Activated CD4-positive, alpha-beta T cell treated with anti-CD3 and anti-CD28 coated beads for 48 hours (primary cell): ENCODE results near the gene CDC25B.

Experiments used
- DNase-seq: peaks from one replicate; pipeline ENCODE4 v3.0.0-alpha.2; 2020

The CDC25B gene

DNA sequence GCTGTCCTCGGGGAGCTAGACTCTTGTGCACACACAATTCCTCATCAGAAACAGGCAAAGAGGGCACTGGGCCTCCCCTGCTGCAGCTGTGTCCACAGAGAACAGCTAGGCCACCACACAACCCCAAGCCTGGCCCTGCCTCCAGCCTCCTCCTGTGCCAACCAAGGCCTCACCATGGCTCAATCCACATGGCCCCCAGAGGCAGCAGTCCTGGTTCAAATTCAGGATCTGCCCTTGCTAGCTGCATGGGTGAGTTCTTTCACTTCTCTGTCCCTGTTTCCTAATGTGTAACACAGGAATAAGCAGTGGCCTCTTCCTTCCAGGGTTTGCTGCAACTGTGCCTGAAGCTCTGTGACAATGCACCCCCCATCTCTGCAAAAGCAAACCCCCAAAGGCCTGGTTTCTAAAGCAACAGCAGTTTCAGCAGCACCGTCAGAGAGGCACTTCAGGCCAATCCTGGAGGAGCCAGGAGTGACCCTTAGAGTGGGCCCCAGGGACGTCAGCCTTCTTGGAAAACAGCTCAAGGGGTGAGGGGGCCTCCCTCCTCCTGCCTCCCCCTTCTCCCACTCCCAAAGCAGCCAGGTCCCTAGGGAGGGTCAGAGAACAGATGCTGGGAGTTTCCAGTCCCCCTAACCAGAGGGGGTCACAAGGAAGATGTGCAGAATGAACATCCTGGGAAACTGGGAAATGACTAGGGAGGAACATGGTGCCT is 30.8 kb upstream of the CDC25B start:
- DNase-seq: no peak

GRCh38 chr20:3766422-3767109 is 29.5 kb upstream of the CDC25B start:
- no peak for DNase-seq

GRCh38 chr20:3767110-3767426 is 29.0 kb upstream of the CDC25B start:
- DNase-seq: no peak

DNA sequence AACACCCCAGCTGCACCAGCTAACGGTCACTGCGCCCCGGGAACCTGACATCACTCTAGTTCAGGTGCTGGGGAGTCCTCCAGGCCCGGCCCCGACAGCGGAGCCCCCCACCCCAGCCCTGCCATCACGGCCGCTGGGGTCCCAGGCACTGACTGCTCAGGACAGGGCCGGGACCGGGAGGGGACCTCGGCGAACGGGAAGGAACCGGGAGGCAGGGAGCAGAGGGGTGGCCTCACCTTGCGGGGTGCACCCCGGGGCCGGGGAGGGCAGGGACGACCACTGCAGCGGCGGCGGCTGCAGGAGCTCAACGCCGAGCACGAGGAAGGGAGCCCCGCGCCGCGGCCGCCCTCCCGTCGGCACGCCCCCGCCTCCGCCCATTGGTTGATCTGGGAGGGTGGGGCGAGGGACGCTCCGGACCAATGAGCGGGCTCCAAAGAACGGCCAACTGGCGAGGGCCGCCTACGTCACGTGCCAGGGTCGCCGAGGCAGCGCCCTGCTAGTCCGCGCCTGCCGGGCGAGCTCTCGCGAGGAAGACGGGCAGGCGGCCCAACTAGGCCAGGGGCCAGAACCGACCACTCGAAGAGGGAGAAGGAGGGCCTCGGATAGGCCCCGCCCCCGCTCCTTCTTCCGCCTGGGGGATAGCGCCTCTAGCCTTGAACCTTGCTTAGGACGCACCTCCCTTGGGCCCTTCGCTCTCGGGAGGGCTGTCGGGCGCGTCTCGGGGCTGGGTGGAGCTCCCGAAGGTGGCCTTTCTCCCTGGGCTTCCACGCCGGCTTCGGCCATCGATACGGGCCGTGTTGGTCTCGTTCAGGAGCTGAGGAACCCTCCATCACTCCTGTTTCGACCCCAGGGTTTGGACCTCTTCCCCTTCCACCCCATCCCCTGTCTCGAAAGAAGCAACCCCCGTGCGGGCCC is 28.4 kb upstream of the CDC25B start, which contains the start of gene ADISSP:
ADISSP (minus strand) TSS at position 327 of the 915 bp plus-strand sequence. CDS start 7,653 bp downstream, outside the sequence.
- peak; percentile 99 for DNase-seq

GRCh38 chr20:3768342-3769130 is 27.6 kb upstream of the CDC25B start:
- DNase-seq: peak; percentile 86

- DNase-seq: no peak
Measured at GRCh38 chr20:3771552-3772058, 24.5 kb upstream of the CDC25B start.

- no peak for DNase-seq
Measured at GRCh38 chr20:3775457-3776108, 20.5 kb upstream of the CDC25B start.

DNA sequence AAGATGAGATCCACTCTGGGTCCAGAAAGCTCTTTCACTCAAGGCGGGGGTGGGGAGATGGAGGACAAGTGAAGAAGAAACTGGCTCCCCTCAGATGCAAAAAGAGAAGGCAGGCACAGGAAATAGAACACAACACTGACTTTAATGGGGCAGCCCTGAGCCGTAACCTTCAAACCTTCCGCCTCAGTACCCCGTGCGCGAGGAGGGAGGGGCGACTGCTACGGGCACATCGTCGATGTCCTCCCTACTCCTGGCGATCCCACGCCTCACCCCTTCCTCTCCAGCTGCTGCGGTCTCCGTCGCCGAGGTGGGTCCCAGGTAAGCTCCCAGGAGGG is 18.8 kb upstream of the CDC25B start:
- no peak for DNase-seq

GRCh38 chr20:3777716-3778629 is 18.1 kb upstream of the CDC25B start:
- DNase-seq: peak; percentile 66

- no peak for DNase-seq
Measured at GRCh38 chr20:3778976-3779375, 17.1 kb upstream of the CDC25B start.

GRCh38 chr20:3781153-3781910 is 14.8 kb upstream of the CDC25B start, which contains the start of gene SPEF1:
Gene SPEF1 (minus strand): TSS chr20:3781448. CDS start chr20:3781287, 161 bp downstream.
- peak; percentile 59 for DNase-seq

DNA sequence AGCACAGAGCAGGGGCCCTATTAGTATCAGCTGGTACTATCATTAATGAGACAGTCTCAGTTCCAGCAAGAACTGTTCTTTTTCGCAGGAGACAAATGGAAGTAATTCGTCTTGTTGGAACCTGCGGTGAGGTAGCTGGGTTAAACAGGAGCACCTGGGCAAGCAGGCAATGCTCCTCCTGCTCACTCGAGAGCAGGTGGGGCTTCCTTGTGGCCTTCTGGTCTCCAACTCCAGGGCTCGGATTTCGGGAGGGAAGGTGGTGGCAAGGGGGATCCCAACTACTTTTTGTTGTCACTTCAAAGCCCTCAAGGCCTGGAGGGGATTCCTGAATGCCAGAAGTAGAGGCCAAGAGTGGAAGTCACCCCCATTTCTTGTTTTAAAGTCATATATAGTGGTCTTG is 13.5 kb upstream of the CDC25B start:
- DNase-seq: no peak

DNA sequence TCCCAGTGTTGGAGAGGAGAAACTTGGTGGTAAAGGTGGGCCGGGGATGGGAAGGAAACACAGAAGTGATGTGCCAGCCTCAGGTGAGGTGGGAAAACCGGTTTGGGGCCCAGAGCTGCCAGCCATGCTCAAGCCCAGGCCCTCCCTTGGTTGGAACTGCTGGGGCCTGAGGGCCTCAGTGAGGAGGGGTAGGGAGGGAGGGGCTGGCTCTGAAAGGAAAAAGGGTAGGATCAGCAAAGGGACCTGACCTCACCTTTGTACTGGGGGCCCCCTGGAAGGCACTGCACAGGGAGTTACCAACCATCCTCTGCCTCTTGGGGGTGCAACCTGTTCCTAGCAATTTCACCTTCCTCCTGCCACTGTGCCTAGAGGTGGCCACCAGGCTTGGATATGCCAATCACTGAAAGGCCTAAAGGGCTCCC is 13.0 kb upstream of the CDC25B start:
- no peak for DNase-seq

- DNase-seq: no peak
Measured at GRCh38 chr20:3783511-3784195, 12.5 kb upstream of the CDC25B start.

DNA sequence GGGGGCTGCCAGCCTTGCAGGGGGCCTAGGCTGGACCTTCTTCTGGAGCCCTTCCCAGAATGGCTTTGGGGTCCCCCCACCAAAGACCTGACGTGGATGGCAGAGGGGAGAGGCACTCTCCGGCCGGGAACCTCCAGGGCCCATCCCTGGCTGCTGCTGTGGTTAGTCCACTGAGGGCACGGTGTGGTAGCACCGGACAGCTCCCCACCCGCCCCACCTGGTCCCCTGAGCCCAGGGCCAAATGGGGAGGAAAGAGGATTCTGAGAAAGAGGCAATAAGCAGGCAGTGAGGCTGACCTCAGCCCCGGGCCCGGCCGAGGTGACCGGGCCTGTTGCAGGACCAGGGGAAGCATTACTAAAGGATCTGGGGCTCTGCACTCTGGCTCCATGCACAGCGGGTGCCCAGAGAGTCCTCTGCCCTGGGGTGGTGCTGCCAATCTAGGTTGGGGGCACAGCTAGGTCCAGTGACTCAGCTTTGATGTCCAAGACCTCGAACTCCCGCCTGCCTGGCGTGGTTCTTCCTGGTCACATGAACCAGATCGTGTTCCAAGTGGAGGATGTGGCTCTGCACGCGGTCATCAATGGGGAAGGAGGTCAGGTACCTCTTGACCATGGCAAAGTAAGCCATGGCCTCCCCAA is 11.8 kb upstream of the CDC25B start:
- DNase-seq: no peak

DNA sequence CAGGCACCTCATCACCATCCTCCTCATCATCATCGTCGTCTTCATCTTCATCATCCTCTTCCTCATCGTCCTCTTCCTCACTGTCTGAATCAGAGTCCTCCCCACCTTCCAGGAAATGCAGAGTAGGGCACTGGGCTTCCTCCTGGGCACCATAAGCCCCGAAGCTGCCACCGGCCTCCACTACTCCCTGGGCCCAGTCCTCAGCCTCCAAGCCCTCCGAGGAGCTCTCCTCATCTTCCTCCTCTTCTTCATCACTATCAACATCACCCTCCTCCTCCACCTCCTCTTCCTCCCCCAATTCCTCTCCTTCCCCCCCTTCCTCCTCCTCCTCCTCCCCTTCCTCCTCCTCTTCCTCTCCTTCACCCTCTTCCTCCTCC is 11.3 kb upstream of the CDC25B start:
- DNase-seq: no peak

DNA sequence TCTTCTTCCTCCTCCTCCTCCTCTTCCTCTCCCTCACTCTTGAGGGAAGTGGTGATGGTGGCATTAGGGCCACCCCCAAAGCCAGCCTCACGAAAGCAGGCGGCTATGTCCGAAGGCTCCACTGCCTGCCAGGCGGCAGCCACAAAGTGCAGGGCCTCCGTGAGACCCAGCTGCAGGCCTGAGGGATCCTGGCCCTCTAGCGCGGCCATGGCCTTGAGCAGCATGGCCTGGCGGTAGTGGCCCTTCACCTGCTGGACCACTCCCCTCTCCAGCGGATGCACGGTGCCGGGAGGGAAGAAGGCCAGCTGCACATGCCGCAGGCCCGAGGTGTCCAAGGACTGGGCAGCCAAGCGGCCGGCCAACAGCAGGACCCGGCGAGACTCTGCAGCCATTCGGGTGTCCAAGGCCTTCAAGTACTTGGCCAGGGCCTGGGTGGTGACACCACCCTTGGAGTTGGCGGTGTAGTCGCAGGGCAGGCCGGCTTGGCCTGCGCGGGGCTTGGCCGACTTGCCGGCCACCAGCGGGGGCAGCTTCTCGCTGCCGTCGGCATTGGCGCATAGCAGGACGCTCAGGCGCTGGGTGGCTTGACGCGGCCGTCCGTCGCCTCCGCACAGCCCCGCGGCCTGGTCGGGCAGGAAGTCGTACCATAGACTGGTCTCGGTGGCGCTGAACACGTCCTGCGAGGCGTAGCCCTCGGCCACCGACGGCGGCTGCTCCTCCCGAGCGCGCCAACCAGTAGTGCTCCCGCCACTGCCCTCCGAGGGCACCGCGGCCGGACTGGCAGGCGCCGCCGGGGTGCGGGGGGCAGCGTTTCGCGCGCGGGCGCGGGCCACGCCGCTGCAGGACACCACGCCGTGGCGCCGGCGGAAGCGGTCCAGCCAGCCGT is 10.6 kb upstream of the CDC25B start:
- DNase-seq: no peak

GRCh38 chr20:3786126-3786484 is 10.0 kb upstream of the CDC25B start:
- DNase-seq: peak; percentile 69
